ENCODE results near the gene FGD3. TPM values are rescaled to one million over a fixed set of nuclear protein-coding genes. Genes with fewer than 3 reads are reported as not detected.
A peak's percentile ranks its signal among the peaks of the same experiment; 100 is the strongest.

The FGD3 gene
- total RNA-seq, 1 experiment from 2014 or later: 1.8 TPM

DNA sequence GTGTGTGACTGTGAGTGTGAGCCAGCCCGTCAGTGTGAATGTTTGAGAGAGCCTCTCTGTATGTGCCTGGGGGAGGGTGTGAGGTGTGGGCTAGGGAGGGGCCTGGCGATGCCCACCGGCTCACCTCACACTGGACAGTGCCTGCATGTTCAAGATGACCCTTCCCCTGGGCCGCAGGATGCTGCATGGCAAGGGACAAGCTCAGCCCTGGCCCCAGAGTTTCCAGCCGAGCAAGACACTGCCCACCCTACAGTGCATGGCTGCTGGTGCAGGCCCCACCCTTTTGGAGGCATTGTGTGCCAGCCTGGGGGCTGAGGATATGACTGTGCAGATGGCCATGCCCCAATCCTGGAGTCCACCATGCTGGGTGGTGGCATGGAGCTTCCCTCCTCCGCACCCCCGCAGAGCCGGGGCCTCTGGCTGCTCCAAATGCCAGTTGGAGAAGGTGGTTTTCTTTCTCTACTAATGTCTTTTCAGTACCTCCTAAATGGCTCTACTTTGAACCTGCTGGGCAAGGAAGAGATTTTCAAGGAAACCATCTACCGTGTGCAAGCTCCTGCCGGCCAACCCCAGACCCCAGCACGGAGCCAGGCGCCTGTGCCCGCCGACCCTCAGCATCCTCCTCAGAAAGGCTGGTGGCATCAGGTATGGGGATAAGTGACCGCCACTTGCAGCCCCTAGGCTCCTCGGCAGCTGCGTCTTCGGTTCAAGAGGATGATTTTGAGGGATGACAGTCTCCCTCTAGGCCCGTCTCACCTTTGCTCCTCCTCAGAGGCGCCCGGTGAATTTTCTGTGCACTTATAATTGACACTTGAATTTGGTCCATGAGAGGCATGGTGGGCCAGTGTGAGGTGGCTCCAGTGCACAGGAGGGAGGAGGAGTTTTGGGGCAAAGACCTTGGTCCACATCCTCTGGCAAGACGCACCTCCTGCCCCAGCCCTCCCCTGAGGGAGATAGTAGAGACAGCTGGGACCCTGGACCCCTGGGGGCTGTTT is 27.7 kb downstream of the FGD3 start:
- Histone ChIP-seq H3T11ph (ENCODE audit: low read length) (no peak overlapping the region), H2AK5ac (ENCODE audit: insufficient read length, low read length) (no peak overlapping the region), H3K27ac (ENCODE audit: insufficient read length, low read depth, low read length) (no peak overlapping the region), H3K56ac (ENCODE audit: insufficient read length, low read depth, low read length) (no peak overlapping the region), H3K79me1 (ENCODE audit: insufficient read depth, low read depth, low read length, poor library complexity, severe bottlenecking) (no peaks in the 10 kb centered on the region), H3K4me2 (ENCODE audit: insufficient read depth, insufficient read length, low read length) (no peak overlapping the region), H2BK15ac (ENCODE audit: low read depth, low read length) (no peak overlapping the region), H3K27me3 (ENCODE audit: insufficient read depth, low read length) (no peaks in the 10 kb centered on the region), H3K79me2 (ENCODE audit: insufficient read depth, low read length) (no peaks in the 10 kb centered on the region), H2AFZ (ENCODE audit: low read length) (no peak overlapping the region), H3K9ac (ENCODE audit: extremely low read depth, insufficient read length, low read length) (no peak overlapping the region), H2BK20ac (ENCODE audit: low read depth, low read length, poor library complexity, severe bottlenecking) (no peak overlapping the region), H2BK120ac (ENCODE audit: low read depth, low read length, poor library complexity, severe bottlenecking) (no peak overlapping the region), H3K4me1 (ENCODE audit: insufficient read depth, low read length) (peaks cover under 1% of the 10 kb centered on the region; the same call in 1 of the 2 replicates), H3K18ac (ENCODE audit: insufficient read length, low read depth, low read length) (no peak overlapping the region), H4K5ac (ENCODE audit: insufficient read length, low read depth, low read length) (no peak overlapping the region), H2BK12ac (ENCODE audit: insufficient read length, low read depth, low read length) (no peak overlapping the region), H4K20me1 (ENCODE audit: control insufficient read depth, insufficient read depth, insufficient read length) (no peaks in the 10 kb centered on the region), H3K4ac (ENCODE audit: low read depth, low read length) (no peak overlapping the region), H3K14ac (ENCODE audit: insufficient read depth, low read length) (no peak overlapping the region), H4K91ac (ENCODE audit: insufficient read length, low read depth, low read length) (no peak overlapping the region), H3K23ac (ENCODE audit: insufficient read length, low read depth, low read length) (no peak overlapping the region), H2BK5ac (ENCODE audit: insufficient read length, low read length) (no peak overlapping the region), H4K8ac (replicated peaks; ENCODE audit: insufficient read length, low read depth, low read length) (no peak overlapping the region), H3K9me3 (ENCODE audit: control insufficient read depth, low read depth, low read length) (no peaks in the 10 kb centered on the region), H3K23me2 (ENCODE audit: insufficient read length, low read depth, low read length, poor library complexity, severe bottlenecking) (no peaks in the 10 kb centered on the region)
- H3K27me3 Mint-ChIP-seq (ENCODE audit: low read depth): no peaks in the 10 kb centered on the region
- peaks cover 0 to 6% (median 0%) of the 10 kb centered on the region in 3 experiments; a peak in 2 of 7 replicates for H3K36me3 Mint-ChIP-seq (ENCODE audit: insufficient read depth in 1 of 3, low read depth in 3 of 3)
- no CpG with 5 or more reads among the region's 22 CpGs for WGBS (ENCODE audit: extremely low coverage, insufficient read length, low lambda C conversion rate)
- peaks cover 0 to 9% of the 10 kb centered on the region in 2 experiments; a peak in 4 of 5 replicates for H3K9me3 Mint-ChIP-seq
- peak overlapping the region in 1 of 3 experiments; percentile 24; a peak in 2 of 7 replicates for H3K27ac Mint-ChIP-seq
- TF ChIP-seq, protein P1, sequence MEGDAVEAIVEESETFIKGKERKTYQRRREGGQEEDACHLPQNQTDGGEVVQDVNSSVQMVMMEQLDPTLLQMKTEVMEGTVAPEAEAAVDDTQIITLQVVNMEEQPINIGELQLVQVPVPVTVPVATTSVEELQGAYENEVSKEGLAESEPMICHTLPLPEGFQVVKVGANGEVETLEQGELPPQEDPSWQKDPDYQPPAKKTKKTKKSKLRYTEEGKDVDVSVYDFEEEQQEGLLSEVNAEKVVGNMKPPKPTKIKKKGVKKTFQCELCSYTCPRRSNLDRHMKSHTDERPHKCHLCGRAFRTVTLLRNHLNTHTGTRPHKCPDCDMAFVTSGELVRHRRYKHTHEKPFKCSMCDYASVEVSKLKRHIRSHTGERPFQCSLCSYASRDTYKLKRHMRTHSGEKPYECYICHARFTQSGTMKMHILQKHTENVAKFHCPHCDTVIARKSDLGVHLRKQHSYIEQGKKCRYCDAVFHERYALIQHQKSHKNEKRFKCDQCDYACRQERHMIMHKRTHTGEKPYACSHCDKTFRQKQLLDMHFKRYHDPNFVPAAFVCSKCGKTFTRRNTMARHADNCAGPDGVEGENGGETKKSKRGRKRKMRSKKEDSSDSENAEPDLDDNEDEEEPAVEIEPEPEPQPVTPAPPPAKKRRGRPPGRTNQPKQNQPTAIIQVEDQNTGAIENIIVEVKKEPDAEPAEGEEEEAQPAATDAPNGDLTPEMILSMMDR (conservative IDR thresholded peaks at IDR 0.05): no peak
- no peak overlapping the region for H3K4me3 Mint-ChIP-seq
- peaks cover 42 to 55% of the 10 kb centered on the region in 2 experiments for H3K4me1 Mint-ChIP-seq
- DNase-seq: no peak
